ENCODE data around the gene AHDC1.

DNA sequence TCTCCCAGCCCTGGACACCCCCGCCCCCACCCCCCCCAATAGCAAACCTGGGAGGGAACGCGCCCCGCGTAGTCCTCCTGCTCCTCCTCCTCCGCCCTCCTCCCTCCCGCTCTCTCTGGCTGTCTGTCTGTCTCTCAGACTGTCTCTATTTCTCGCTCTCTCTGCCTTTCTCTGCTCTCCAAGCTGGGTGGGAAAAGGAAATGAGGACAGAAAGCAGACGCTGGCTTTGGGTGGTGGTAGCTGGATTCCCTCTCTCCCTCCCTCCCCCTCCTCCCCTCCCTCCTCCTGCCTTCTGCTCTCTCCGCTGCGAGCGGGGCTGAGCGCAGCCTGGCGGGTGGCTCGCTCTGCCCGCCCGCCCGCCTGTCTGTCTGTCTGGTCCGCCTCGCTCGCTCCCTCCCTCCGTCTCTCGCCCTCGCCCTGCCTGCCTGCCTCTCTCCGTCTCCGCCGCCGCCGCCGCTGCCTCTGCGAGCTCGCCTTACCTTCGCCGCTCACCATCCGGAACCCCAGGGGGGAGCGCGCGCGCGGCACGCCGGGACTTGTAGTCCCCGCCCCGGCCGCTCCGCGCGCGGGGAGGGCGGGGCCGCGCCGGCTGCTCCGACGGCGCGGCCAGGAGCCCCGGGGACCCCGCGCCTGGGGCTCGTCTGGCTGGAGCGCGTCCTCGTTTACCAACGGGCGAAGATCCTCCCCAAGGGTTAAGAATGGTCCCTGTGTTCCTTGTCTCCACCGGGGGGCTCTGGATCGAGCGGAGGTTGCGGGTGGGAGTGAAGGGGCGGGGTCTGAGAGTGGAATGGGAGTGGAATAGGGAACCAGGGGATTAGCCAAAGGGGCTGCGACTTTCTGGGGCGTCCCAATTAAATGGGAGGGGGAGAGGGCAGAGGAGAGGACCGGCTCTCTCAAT is at the start of gene AHDC1:
- TF ChIP-seq, protein P1, sequence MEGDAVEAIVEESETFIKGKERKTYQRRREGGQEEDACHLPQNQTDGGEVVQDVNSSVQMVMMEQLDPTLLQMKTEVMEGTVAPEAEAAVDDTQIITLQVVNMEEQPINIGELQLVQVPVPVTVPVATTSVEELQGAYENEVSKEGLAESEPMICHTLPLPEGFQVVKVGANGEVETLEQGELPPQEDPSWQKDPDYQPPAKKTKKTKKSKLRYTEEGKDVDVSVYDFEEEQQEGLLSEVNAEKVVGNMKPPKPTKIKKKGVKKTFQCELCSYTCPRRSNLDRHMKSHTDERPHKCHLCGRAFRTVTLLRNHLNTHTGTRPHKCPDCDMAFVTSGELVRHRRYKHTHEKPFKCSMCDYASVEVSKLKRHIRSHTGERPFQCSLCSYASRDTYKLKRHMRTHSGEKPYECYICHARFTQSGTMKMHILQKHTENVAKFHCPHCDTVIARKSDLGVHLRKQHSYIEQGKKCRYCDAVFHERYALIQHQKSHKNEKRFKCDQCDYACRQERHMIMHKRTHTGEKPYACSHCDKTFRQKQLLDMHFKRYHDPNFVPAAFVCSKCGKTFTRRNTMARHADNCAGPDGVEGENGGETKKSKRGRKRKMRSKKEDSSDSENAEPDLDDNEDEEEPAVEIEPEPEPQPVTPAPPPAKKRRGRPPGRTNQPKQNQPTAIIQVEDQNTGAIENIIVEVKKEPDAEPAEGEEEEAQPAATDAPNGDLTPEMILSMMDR (IDR thresholded peaks at IDR 0.05): peak in 2 of 7 experiments; percentile 16 to 18
- TF ChIP-seq POLR2AphosphoS5 (IDR thresholded peaks at IDR 0.05): peak; percentile 86 to 98 (median 97)

Data from stomach (tissue), 4 donors.